Stimulated activated CD4-positive, alpha-beta T cell treated with anti-CD3 and anti-CD28 coated beads, Interleukin-12 subunit alpha, Interleukin-12 subunit beta, amount 100 ng/mL, for 48 hours (primary cell): Measurements from ENCODE around the gene DMXL2.
"Not testable (repeated sequence)": the region's sequence is repeated elsewhere in the genome, so short reads cannot be mapped to it uniquely, and the experiment has no call there.

Experiments used
- DNase-seq, 3 donors: peaks; one replicate each; pipeline ENCODE4 v3.0.0-alpha.2; 2020; ENCODE audit warnings: low read depth in 2 of 3, low spot score in 1 of 3

DMXL2 gene

GRCh38 chr15:51424780-51425179 lies 197.8 kb downstream of the DMXL2 start:
- DNase-seq: no peak

GRCh38 chr15:51423040-51423439 lies 199.5 kb downstream of the DMXL2 start:
- not testable (repeated sequence) for DNase-seq

GRCh38 chr15:51416129-51416528 lies 206.4 kb downstream of the DMXL2 start:
- DNase-seq: no peak

GRCh38 chr15:51414256-51414860 lies 208.2 kb downstream of the DMXL2 start:
- no peak for DNase-seq

GRCh38 chr15:51405693-51406523 lies 216.7 kb downstream of the DMXL2 start:
- DNase-seq: no peak

- DNase-seq: no peak
Observed at GRCh38 chr15:51403946-51404695, 218.4 kb downstream of the DMXL2 start.

- no peak for DNase-seq
Observed at GRCh38 chr15:51403072-51403878, 219.3 kb downstream of the DMXL2 start.

- DNase-seq: no peak
Observed at GRCh38 chr15:51401872-51402517, 220.6 kb downstream of the DMXL2 start.

- DNase-seq: no peak
Observed at GRCh38 chr15:51401051-51401780, 221.4 kb downstream of the DMXL2 start.

GRCh38 chr15:51398626-51399025 lies 223.9 kb downstream of the DMXL2 start:
- DNase-seq: no peak
